Glomerular endothelial cell (primary cell): ENCODE results near the gene HOXC9. TPM values are rescaled to one million over a fixed set of nuclear protein-coding genes. Genes with fewer than 3 reads are reported as not detected.
"Not testable (repeated sequence)": the region's sequence is repeated elsewhere in the genome, so short reads cannot be mapped to it uniquely, and the experiment has no call there.

ENCODE experiments used
- DNase-seq: peaks from one replicate; pipeline ENCODE4 v3.0.0-alpha.2; 2011; ENCODE audit warnings: low read depth, low spot score; ENCODE audit errors: extremely low read depth
- total RNA-seq: library from RNA; depleted of rRNA; stranded (reverse); fragments of >200 nt; gene quantifications from 2 replicates; pipeline ENCODE4 v1.2.3, GENCODE V29; 2015

Gene HOXC9
- total RNA-seq, 1 donor from 2014 or later = 5.7 TPM

GRCh38 chr12:54036620-54037359, 36.8 kb downstream of the HOXC9 start:
- DNase-seq = no peak

GRCh38 chr12:54037360-54038283, 37.7 kb downstream of the HOXC9 start:
- DNase-seq = no peak

- DNase-seq = no peak
Measured at GRCh38 chr12:54038284-54038870, 38.4 kb downstream of the HOXC9 start.

- DNase-seq = no peak
Measured at GRCh38 chr12:54038871-54039414, 39.0 kb downstream of the HOXC9 start.

- no peak for DNase-seq
Measured at GRCh38 chr12:54039417-54040147, 39.6 kb downstream of the HOXC9 start.

- no peak for DNase-seq
Measured at GRCh38 chr12:54040148-54040494, 40.2 kb downstream of the HOXC9 start.

- no peak for DNase-seq
Measured at GRCh38 chr12:54040648-54041047, 40.7 kb downstream of the HOXC9 start.

GRCh38 chr12:54041097-54041690, 41.2 kb downstream of the HOXC9 start:
- DNase-seq = no peak

- DNase-seq = not testable (repeated sequence)
Measured at GRCh38 chr12:54042033-54042432, 42.1 kb downstream of the HOXC9 start.

- no peak for DNase-seq
Measured at GRCh38 chr12:54042970-54043853, 43.3 kb downstream of the HOXC9 start.

GRCh38 chr12:54044425-54045103, 44.6 kb downstream of the HOXC9 start:
- no peak for DNase-seq

- DNase-seq = no peak
Measured at GRCh38 chr12:54045401-54045800, 45.4 kb downstream of the HOXC9 start.

GRCh38 chr12:54045868-54046521, 46.0 kb downstream of the HOXC9 start:
- no peak for DNase-seq

GRCh38 chr12:54046809-54047159, 46.8 kb downstream of the HOXC9 start:
- DNase-seq = no peak

GRCh38 chr12:54047160-54047963, 47.4 kb downstream of the HOXC9 start:
- DNase-seq = no peak

GRCh38 chr12:54047964-54048303, 48.0 kb downstream of the HOXC9 start:
- DNase-seq = no peak

GRCh38 chr12:54048406-54049093, 48.6 kb downstream of the HOXC9 start:
- DNase-seq = no peak
